Choroid plexus epithelial cell (primary cell): ENCODE data around the gene SORCS1.

ENCODE experiments used
- DNase-seq: peaks from one replicate; pipeline ENCODE4 v3.0.0-alpha.2; 2010; ENCODE audit warnings: low read depth
- H3K4me3 ChIP-seq: 2 replicates; pipeline ENCODE4 v1.5.1; 2011; ENCODE audit warnings: low read depth, mild to moderate bottlenecking, control low read depth, low read length, moderate library complexity
- TF ChIP-seq, protein P1 (sequence below): conservative IDR thresholded peaks from 2 replicates; pipeline ENCODE4 v1.5.1; 2011; ENCODE audit warnings: low read depth, mild to moderate bottlenecking, control low read depth, inconsistent platforms, low read length, moderate library complexity

SORCS1 gene

DNA sequence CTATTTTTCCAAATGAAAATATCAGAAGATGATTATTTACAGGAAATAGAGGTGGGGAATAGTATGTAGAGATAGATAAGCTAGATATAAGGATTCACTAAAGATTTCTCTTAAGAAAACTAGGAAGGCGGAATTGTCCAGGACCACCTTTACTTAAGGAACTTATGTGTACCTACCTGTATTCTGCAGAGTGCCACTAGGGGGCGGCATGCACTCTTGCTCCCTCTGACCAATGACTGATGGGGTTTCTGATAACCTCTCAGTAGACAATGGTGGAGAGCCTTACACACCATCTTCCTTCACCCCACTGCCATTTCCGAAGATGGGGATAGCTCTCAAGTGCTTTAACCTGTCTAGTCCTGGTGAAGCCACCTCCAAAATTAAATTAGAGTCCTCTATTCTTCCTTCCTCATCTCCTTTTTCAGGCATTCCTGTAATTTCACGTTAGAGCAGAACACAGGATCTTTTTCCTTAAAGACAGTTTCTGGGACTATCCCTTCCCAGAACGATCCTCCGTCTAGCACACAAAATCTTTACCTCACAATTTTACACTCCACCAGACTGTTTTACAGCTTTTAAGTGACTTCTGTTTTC lies 453.1 kb downstream of the SORCS1 start:
- TF ChIP-seq, protein P1, sequence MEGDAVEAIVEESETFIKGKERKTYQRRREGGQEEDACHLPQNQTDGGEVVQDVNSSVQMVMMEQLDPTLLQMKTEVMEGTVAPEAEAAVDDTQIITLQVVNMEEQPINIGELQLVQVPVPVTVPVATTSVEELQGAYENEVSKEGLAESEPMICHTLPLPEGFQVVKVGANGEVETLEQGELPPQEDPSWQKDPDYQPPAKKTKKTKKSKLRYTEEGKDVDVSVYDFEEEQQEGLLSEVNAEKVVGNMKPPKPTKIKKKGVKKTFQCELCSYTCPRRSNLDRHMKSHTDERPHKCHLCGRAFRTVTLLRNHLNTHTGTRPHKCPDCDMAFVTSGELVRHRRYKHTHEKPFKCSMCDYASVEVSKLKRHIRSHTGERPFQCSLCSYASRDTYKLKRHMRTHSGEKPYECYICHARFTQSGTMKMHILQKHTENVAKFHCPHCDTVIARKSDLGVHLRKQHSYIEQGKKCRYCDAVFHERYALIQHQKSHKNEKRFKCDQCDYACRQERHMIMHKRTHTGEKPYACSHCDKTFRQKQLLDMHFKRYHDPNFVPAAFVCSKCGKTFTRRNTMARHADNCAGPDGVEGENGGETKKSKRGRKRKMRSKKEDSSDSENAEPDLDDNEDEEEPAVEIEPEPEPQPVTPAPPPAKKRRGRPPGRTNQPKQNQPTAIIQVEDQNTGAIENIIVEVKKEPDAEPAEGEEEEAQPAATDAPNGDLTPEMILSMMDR: peak; percentile 74
- no peak overlapping the region for H3K4me3 ChIP-seq
- DNase-seq: peak; percentile 35

DNA sequence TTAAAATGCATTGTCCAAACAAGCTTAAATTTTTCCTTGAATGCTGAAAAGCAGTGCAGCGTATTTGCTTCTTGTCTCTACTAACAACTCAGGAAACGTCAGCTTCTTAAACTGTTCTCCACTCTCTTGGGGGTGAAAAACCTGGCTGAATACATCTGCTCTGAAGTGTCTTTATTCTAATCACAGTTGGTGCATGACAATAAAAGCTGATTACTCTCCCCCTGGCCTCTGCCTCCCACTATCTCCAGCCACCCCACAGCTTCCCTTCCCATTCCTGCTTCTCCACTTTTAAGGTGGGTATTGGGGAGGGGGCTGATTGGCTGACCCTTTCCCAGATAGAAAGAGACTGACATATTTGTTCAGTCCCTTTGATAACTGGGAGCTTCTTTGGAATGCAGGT lies 456.0 kb downstream of the SORCS1 start:
- DNase-seq: no peak
- no peak overlapping the region for H3K4me3 ChIP-seq
- TF ChIP-seq, protein P1: no peak

DNA sequence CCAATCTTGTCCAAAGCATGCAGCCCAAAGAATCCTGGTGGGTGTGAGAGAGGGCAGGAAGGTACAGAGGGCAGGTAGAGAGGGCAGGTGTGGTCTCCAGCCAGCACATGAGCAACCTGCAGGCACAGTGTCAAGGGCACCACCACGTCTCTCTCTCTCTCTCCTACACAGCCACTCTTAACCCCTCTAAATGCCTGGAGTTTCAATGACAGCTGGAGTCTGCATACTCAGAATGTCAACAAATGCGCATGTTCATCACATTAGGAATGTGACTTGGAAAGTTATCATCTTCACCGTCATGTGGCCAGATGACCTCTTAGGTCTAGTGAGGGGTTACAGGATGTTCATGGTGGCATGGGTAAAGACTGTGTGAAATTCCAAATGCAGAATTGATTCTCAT lies 456.8 kb downstream of the SORCS1 start:
- H3K4me3 ChIP-seq: no peak overlapping the region
- no peak for DNase-seq
- TF ChIP-seq, protein P1: no peak

DNA sequence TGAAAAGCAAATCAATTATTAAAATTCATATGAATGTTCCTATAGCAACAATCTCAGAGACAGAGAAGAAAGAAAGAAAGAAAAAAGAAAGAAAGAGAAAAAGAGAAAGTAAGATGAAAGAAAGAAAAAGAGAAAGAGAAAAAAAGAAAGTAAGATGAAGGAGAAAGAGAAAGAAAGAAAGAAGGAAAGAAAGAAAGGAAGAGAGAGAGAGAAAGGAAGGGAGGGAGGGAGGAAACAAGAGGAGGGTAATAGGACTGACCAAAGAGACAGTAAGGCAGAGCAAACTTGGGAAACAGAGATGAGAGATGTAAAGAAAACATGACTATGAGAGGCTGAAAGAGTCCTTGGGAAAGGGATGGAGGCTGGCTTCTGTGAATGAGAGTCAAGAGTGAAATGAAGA lies 458.4 kb downstream of the SORCS1 start:
- TF ChIP-seq, protein P1: no peak

DNA sequence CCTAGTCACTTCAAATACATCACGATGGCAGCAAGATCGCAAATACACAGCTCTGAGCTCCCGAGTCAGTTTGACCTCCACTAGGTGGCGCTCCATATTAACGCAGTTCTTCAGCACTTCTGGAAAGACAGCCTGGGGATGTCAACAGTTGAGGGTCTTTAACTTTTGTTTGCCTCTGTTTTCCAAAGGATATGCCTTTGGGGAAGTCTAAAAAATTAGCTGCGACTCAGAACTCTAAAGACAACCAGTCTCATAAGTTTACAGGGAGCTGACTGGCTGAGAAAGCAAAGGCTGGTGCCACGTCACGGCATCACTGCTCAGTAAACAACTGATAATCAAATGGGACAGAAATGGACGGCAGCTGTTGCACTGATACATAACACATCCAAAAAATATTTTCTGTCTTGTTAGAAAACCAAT lies 458.8 kb downstream of the SORCS1 start:
- TF ChIP-seq, protein P1: peak; percentile 95
- no peak overlapping the region for H3K4me3 ChIP-seq
- DNase-seq: peak; percentile 84

More for the DNA sequence above, 458.4 kb downstream of the SORCS1 start:
- no peak overlapping the region for H3K4me3 ChIP-seq
- DNase-seq: no peak

DNA sequence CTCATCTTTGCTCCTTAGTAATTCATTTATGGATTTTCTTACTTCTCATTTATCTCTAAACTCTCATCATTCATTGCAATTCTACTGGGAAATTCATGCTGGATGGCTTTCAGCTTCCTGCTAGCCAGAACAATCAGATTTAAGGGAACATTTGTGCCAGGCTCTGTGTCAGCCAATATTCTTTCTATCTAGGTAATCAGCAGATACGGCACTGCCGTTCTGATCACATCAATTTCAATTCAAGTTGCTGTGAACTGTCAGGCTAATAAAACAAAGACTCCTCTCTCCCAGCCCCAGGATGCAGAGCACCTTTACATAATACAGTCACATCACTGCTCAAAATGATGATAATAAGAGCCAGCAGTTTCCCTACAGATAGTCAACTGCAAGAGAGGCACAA lies 468.3 kb downstream of the SORCS1 start:
- TF ChIP-seq, protein P1: no peak
- no peak overlapping the region for H3K4me3 ChIP-seq
- DNase-seq: no peak

DNA sequence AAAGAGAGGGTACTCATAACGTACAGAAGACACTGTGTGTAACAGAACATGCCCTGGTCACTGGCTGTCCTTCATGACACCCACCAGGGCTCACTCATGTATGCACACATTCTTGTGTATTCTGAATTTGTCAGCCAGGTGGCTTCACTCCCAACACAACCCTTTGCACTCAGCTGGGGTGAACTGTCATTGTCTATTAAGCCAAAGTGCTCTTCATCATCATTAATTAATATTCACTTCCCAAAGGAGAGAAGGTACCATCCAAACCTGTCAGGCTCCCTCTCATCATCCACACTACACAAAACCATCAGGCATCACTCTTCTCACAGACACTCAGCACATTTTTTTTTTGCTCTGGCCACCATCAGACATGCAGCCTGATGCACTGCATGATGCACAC lies 469.8 kb downstream of the SORCS1 start:
- TF ChIP-seq, protein P1: no peak
- H3K4me3 ChIP-seq: no peak overlapping the region
- no peak for DNase-seq
